B cell (primary cell): Measurements from ENCODE around the gene CEP63. TPM values are rescaled to one million over a fixed set of nuclear protein-coding genes. Genes with fewer than 3 reads are reported as not detected.

Source experiments
- ATAC-seq: fragments of 200-7000 bp; cut with Tn5 transposase; one replicate; pipeline ENCODE4 v1.10.0; 2021; ENCODE audit warnings: low read depth, mild to moderate bottlenecking, moderate number of reproducible peaks, moderate library complexity
- CTCF ChIA-PET: fragments of 350-600 bp; sonication (Branson Sonifier 250); formaldehyde crosslinking; loops from one replicate; lab custom pipeline; 2021; ENCODE audit warnings: antibody characterized with exemption, inconsistent platforms; lab: Charles Lee
- POLR2A ChIA-PET: fragments of 350-600 bp; sonication (Branson Sonifier 250); formaldehyde crosslinking; loops from one replicate; lab custom pipeline; 2021; ENCODE audit warnings: antibody characterized with exemption; lab: Charles Lee
- DNase-seq: peaks from one replicate; pipeline ENCODE4 v3.0.0; 2013
- H2AFZ ChIP-seq: 2 replicates; pipeline ENCODE4 v1.6.1; 2012; ENCODE audit warnings: mild to moderate bottlenecking, low read depth, low read length; ENCODE audit not compliant: insufficient read depth, poor library complexity, severe bottlenecking
- H3K27ac ChIP-seq, 2 donors: 1 replicate in 1 of 2; 2 replicates in 1 of 2; pipeline ENCODE4 v1.5.1; 2012 to 2013; ENCODE audit warnings: low read length in 2 of 2, mild to moderate bottlenecking in 2 of 2, moderate library complexity in 1 of 2
- H3K27me3 ChIP-seq, 4 experiments: fragments of 200-600 bp in 1 of 4; sonication (generic) in 1 of 4; replicated peaks in 1 of 4; 1 replicate in 2 of 4; 2 replicates in 2 of 4; pipeline versions ENCODE4 v1.6.1 to v1.7.0; 2013 to 2016; ENCODE audit warnings: low read length in 3 of 4, mild to moderate bottlenecking in 2 of 4, mixed read lengths in 1 of 4, moderate library complexity in 1 of 4; ENCODE audit not compliant: insufficient read depth in 4 of 4, control insufficient read depth in 3 of 4; ENCODE audit errors: control extremely low read depth in 1 of 4
- H3K36me3 ChIP-seq, 2 experiments: replicated peaks in 1 of 2; 1 replicate in 1 of 2; 2 replicates in 1 of 2; pipeline versions ENCODE4 v1.6.1 to v1.7.1; 2013; ENCODE audit warnings: low read length in 1 of 2; ENCODE audit not compliant: insufficient read depth in 2 of 2, control insufficient read depth in 1 of 2; ENCODE audit errors: control extremely low read depth in 1 of 2, extremely low read depth in 1 of 2
- H3K4me1 ChIP-seq, 2 donors: fragments of 200-600 bp in 1 of 2; sonication (generic) in 1 of 2; 1 replicate in 1 of 2; 2 replicates in 1 of 2; pipeline versions ENCODE4 v1.5.1 to v1.6.1; 2013 to 2017; ENCODE audit warnings: low read length in 2 of 2; ENCODE audit not compliant: control insufficient read depth in 2 of 2, insufficient read depth in 2 of 2
- H3K4me2 ChIP-seq: replicated peaks from 2 replicates; pipeline ENCODE3; 2012; ENCODE audit warnings: mild to moderate bottlenecking, low read depth, low read length; ENCODE audit not compliant: poor library complexity, severe bottlenecking
- H3K4me3 ChIP-seq, 5 experiments: fragments of 200-600 bp in 1 of 5; sonication (generic) in 1 of 5; 1 replicate in 3 of 5; 2 replicates in 2 of 5; pipeline versions ENCODE4 v1.5.1 to v1.7.0; 2011 to 2016; ENCODE audit warnings: low read length in 4 of 5, mild to moderate bottlenecking in 4 of 5, low read depth in 2 of 5, control low read depth in 1 of 5, moderate library complexity in 1 of 5; ENCODE audit not compliant: insufficient read depth in 1 of 5; ENCODE audit errors: control extremely low read depth in 1 of 5, extremely low read depth in 1 of 5
- H3K79me2 ChIP-seq: fragments of 200-600 bp; sonication (generic); one replicate; pipeline ENCODE4 v1.6.0; 2016; ENCODE audit warnings: low read length; ENCODE audit not compliant: control insufficient read depth, insufficient read depth
- H3K9ac ChIP-seq: fragments of 200-600 bp; sonication (generic); 2 replicates; pipeline ENCODE4 v1.6.1; 2017; ENCODE audit warnings: mild to moderate bottlenecking, low read length, moderate library complexity
- H3K9me3 ChIP-seq, 3 donors: one replicate each; pipeline versions ENCODE4 v1.6.1 to v1.7.1; 2013; ENCODE audit warnings: low read length in 2 of 3; ENCODE audit not compliant: control insufficient read depth in 2 of 3, insufficient read depth in 1 of 3; ENCODE audit errors: control extremely low read depth in 1 of 3
- H4K20me1 ChIP-seq: 2 replicates; pipeline ENCODE4 v1.6.0; 2012; ENCODE audit warnings: mild to moderate bottlenecking, low read length; ENCODE audit not compliant: insufficient read depth, control insufficient read depth, poor library complexity, severe bottlenecking
- H3K27ac Mint-ChIP-seq: one replicate; pipeline ENCODE4 v1.8.0; 2021; ENCODE audit warnings: mixed read lengths
- H3K27me3 Mint-ChIP-seq: one replicate; pipeline ENCODE4 v1.8.0; 2021; ENCODE audit warnings: mixed read lengths
- H3K4me1 Mint-ChIP-seq: one replicate; pipeline ENCODE4 v1.8.0; 2021; ENCODE audit warnings: mixed read lengths
- H3K4me3 Mint-ChIP-seq: one replicate; pipeline ENCODE4 v1.8.0; 2021; ENCODE audit warnings: mixed read lengths
- H3K9me3 Mint-ChIP-seq: one replicate; pipeline ENCODE4 v1.8.0; 2022; ENCODE audit warnings: mixed read lengths; ENCODE audit not compliant: insufficient read depth
- CTCF ChIP-seq: fragments of 200-600 bp; IDR thresholded peaks from one replicate; pipeline ENCODE4 v1.8.0; 2022; ENCODE audit warnings: antibody characterized with exemption, mild to moderate bottlenecking
- EZH2 ChIP-seq: IDR thresholded peaks from 2 replicates; pipeline ENCODE4 v1.6.1; 2012; ENCODE audit warnings: borderline replicate concordance, low read depth, mild to moderate bottlenecking, moderate library complexity, low read length; ENCODE audit not compliant: insufficient read depth, poor library complexity, severe bottlenecking
- WGBS: methylation state at CpG from one replicate; pipeline ENCODE4 v1.1.5; 2013; ENCODE audit warnings: missing lambda C conversion rate; ENCODE audit not compliant: insufficient coverage; 5-methylcytosine and 5-hydroxymethylcytosine counted together
- intact Hi-C: fragments of 100-400 bp; cut with micrococcal nuclease; formaldehyde crosslinking; loops from one replicate; pipeline ENCODE4 v1.10.0; 2022
- polyA plus RNA-seq: library from polyadenylated mRNA; depleted of rRNA; stranded (reverse); fragments of >200 nt; gene quantifications from 2 replicates; pipeline ENCODE4 v1.2.3, GENCODE V29; 2012
- total RNA-seq, 2 donors: library from RNA; stranded (reverse); fragments of 120-200 nt in 1 of 2; gene quantifications; 1 replicate in 1 of 2; 2 replicates in 1 of 2; pipeline versions ENCODE4 v1.2.3 to v1.2.4, GENCODE V29; 2013 to 2022

CEP63 gene
- total and polyA plus RNA-seq, 2 donors (not counting 1 experiment from before 2014, with no cell fraction given) = 9.6 to 35.6 TPM

GRCh38 chr3:134607054-134608022 lies 121.5 kb downstream of the CEP63 start:
- Histone ChIP-seq H3K27me3 (peaks cover 0 to 4% (median 0%) of the 10 kb centered on the region in 4 experiments), H3K4me2 (no peak overlapping the region), H2AFZ (no peak overlapping the region), H3K4me1 (no peaks in the 10 kb centered on the region), H3K9me3 (no peaks in the 10 kb centered on the region), H4K20me1 (no peaks in the 10 kb centered on the region), H3K36me3 (no peaks in the 10 kb centered on the region), H3K27ac (no peak overlapping the region), H3K79me2 (no peaks in the 10 kb centered on the region), H3K4me3 (no peak overlapping the region), H3K9ac (no peak overlapping the region)
- Mint-ChIP-seq H3K27me3 (no peaks in the 10 kb centered on the region), H3K9me3 (no peaks in the 10 kb centered on the region), H3K4me3 (no peak overlapping the region), H3K4me1 (no peaks in the 10 kb centered on the region), H3K27ac (no peak overlapping the region)
- no peak for ATAC-seq
- ChIA-PET POLR2A (no interaction called here), CTCF (no interaction called here)
- WGBS = 61% methylated on average over 13 of the region's 13 CpGs
- no peak for DNase-seq
- intact Hi-C loops = no loop called here
- TF ChIP-seq EZH2 (no peak), CTCF (no peak)
